OCI-LY1 (cell line): Measurements from ENCODE around the gene PJA2.

Experiments
- CTCF ChIP-seq: fragments of 200-600 bp; sonication (generic), shearing (Covaris generic); IDR thresholded peaks from 2 replicates; pipeline ENCODE4 v1.5.1; 2017; ENCODE audit warnings: mild to moderate bottlenecking, antibody characterized with exemption, low read length, moderate library complexity, mixed read lengths
- EZH2 ChIP-seq: fragments of 200-600 bp; sonication (generic), shearing (Covaris generic); IDR thresholded peaks from 2 replicates; pipeline ENCODE4 v1.8.0; 2017; ENCODE audit warnings: borderline replicate concordance, mixed run types, mild to moderate bottlenecking, antibody characterized with exemption, low read length, moderate library complexity, mixed read lengths

- TF ChIP-seq EZH2: no peak
- TF ChIP-seq CTCF: no peak
Observed at GRCh38 chr5:109454731-109455505, 45.1 kb upstream of the PJA2 start.
